Neural progenitor cell (in vitro differentiated cells): ENCODE results near the gene COL21A1. TPM values are rescaled to one million over a fixed set of nuclear protein-coding genes. Genes with fewer than 3 reads are reported as not detected.

ENCODE experiments used
- DNase-seq: peaks from one replicate; pipeline ENCODE4 v3.0.0-alpha.2; 2016; ENCODE audit warnings: low spot score
- H2AFZ ChIP-seq: fragments of 200-600 bp; sonication (generic); replicated peaks from 2 replicates; pipeline ENCODE4 v1.6.1; 2016; ENCODE audit warnings: antibody characterized with exemption
- H3F3A ChIP-seq: fragments of 200-600 bp; sonication (generic); 2 replicates; pipeline ENCODE4 v1.6.1; 2016; ENCODE audit warnings: antibody characterized with exemption, low read depth
- H3K27ac ChIP-seq: fragments of 200-600 bp; sonication (generic); 2 replicates; pipeline ENCODE4 v1.5.1; 2016; ENCODE audit warnings: mild to moderate bottlenecking
- H3K27me3 ChIP-seq: fragments of 200-600 bp; sonication (generic); 2 replicates; pipeline ENCODE4 v1.6.1; 2016; ENCODE audit warnings: mild to moderate bottlenecking, moderate library complexity
- H3K36me3 ChIP-seq: fragments of 200-600 bp; sonication (generic); 2 replicates; pipeline ENCODE4 v1.5.1; 2016
- H3K4me1 ChIP-seq: fragments of 200-600 bp; sonication (generic); 2 replicates; pipeline ENCODE4 v1.6.1; 2016; ENCODE audit warnings: mixed run types
- H3K4me2 ChIP-seq: fragments of 200-600 bp; sonication (generic); 2 replicates; pipeline ENCODE4 v1.6.1; 2016
- H3K4me3 ChIP-seq: fragments of 200-600 bp; sonication (generic); 2 replicates; pipeline ENCODE4 v1.5.1; 2016
- H3K79me2 ChIP-seq: fragments of 200-600 bp; sonication (generic); 2 replicates; pipeline ENCODE4 v1.6.1; 2016; ENCODE audit warnings: low read depth
- H3K9ac ChIP-seq: fragments of 200-600 bp; sonication (generic); 2 replicates; pipeline ENCODE4 v1.6.1; 2016
- H3K9me3 ChIP-seq: fragments of 200-600 bp; sonication (generic); 2 replicates; pipeline ENCODE4 v1.5.1; 2016; ENCODE audit warnings: low read depth
- H4K20me1 ChIP-seq: fragments of 200-600 bp; sonication (generic); 2 replicates; pipeline ENCODE4 v1.6.1; 2016; ENCODE audit warnings: low read depth
- H3K27ac Mint-ChIP-seq: 3 replicates; pipeline ENCODE4 v1.8.0; 2021; ENCODE audit warnings: mixed read lengths
- H3K27me3 Mint-ChIP-seq: 2 replicates; pipeline ENCODE4 v1.8.0; 2022; ENCODE audit warnings: low read depth, mild to moderate bottlenecking, inconsistent platforms, moderate library complexity, mixed read lengths; ENCODE audit not compliant: insufficient read depth
- H3K36me3 Mint-ChIP-seq: 3 replicates; pipeline ENCODE4 v1.8.0; 2021; ENCODE audit warnings: mixed read lengths
- H3K4me1 Mint-ChIP-seq: 3 replicates; pipeline ENCODE4 v1.8.0; 2021; ENCODE audit warnings: mixed read lengths
- H3K4me3 Mint-ChIP-seq: 3 replicates; pipeline ENCODE4 v1.8.0; 2021; ENCODE audit warnings: mild to moderate bottlenecking, moderate library complexity, mixed read lengths
- H3K9me3 Mint-ChIP-seq: 3 replicates; pipeline ENCODE4 v1.8.0; 2020; ENCODE audit warnings: mixed read lengths
- CTCF ChIP-seq: fragments of 200-600 bp; sonication (generic); IDR thresholded peaks from 2 replicates; pipeline ENCODE4 v1.5.1; 2017; ENCODE audit warnings: antibody characterized with exemption, mild to moderate bottlenecking
- EZH2 ChIP-seq: fragments of 200-600 bp; sonication (generic); IDR thresholded peaks from 2 replicates; pipeline ENCODE4 v1.6.1; 2017; ENCODE audit warnings: antibody characterized with exemption, mild to moderate bottlenecking, moderate library complexity
- EZH2phosphoT487 ChIP-seq: fragments of 200-600 bp; sonication (generic); IDR thresholded peaks from 2 replicates; pipeline ENCODE4 v1.6.1; 2017; ENCODE audit warnings: antibody characterized with exemption
- total RNA-seq: library from RNA; depleted of rRNA; stranded (reverse); fragments of >200 nt; gene quantifications from 2 replicates; pipeline ENCODE4 v1.2.3, GENCODE V29; 2015; ENCODE audit warnings: low replicate concordance

The COL21A1 gene
- total RNA-seq, 1 donor from 2014 or later: 0.95 TPM

- no peak for DNase-seq
- H3K9me3 ChIP-seq: no peaks in the 10 kb centered on the region
- no peaks in the 10 kb centered on the region for H3K36me3 ChIP-seq
- Mint-ChIP-seq H3K36me3 (no peaks in the 10 kb centered on the region), H3K4me1 (no peaks in the 10 kb centered on the region), H3K9me3 (no peaks in the 10 kb centered on the region), H3K27ac (no peak overlapping the region), H3K27me3 (peaks cover 2% of the 10 kb centered on the region), H3K4me3 (no peak overlapping the region)
- no peak overlapping the region for H3K9ac ChIP-seq
- H4K20me1 ChIP-seq: no peaks in the 10 kb centered on the region
- no peaks in the 10 kb centered on the region for H3K4me1 ChIP-seq
- H3K4me3 ChIP-seq: no peak overlapping the region
- no peaks in the 10 kb centered on the region for H3F3A ChIP-seq
- H3K79me2 ChIP-seq: no peaks in the 10 kb centered on the region
- no peak overlapping the region for H3K27ac ChIP-seq
- H3K27me3 ChIP-seq: no peaks in the 10 kb centered on the region
- no peak overlapping the region for H3K4me2 ChIP-seq
- no peak for TF ChIP-seq CTCF
- TF ChIP-seq EZH2phosphoT487: no peak
- no peak for TF ChIP-seq EZH2
- H2AFZ ChIP-seq: no peak overlapping the region
These were observed 107.3 kb downstream of the COL21A1 start for GRCh38 chr6:56140090-56140489.

GRCh38 chr6:56115715-56116114, 131.7 kb downstream of the COL21A1 start:
- Histone ChIP-seq H3K9ac (no peak overlapping the region), H3K79me2 (no peaks in the 10 kb centered on the region), H3K4me3 (no peak overlapping the region), H3K27me3 (no peaks in the 10 kb centered on the region), H3K27ac (no peak overlapping the region), H2AFZ (no peak overlapping the region), H3K9me3 (no peaks in the 10 kb centered on the region), H3K4me2 (no peak overlapping the region), H3K4me1 (no peaks in the 10 kb centered on the region), H4K20me1 (no peaks in the 10 kb centered on the region), H3K36me3 (no peaks in the 10 kb centered on the region), H3F3A (no peaks in the 10 kb centered on the region)
- Mint-ChIP-seq H3K9me3 (peaks cover 7% of the 10 kb centered on the region), H3K27me3 (no peaks in the 10 kb centered on the region), H3K4me3 (no peak overlapping the region), H3K36me3 (no peaks in the 10 kb centered on the region), H3K27ac (no peak overlapping the region), H3K4me1 (no peaks in the 10 kb centered on the region)
- DNase-seq: no peak
- TF ChIP-seq CTCF (no peak), EZH2 (no peak), EZH2phosphoT487 (no peak)

- H3K4me2 ChIP-seq: no peak overlapping the region
- no peak overlapping the region for H3K4me3 ChIP-seq
- H3K79me2 ChIP-seq: no peaks in the 10 kb centered on the region
- no peaks in the 10 kb centered on the region for H4K20me1 ChIP-seq
- Mint-ChIP-seq H3K27ac (no peak overlapping the region), H3K9me3 (peaks cover 5% of the 10 kb centered on the region), H3K4me3 (no peak overlapping the region), H3K36me3 (no peaks in the 10 kb centered on the region), H3K27me3 (no peaks in the 10 kb centered on the region), H3K4me1 (no peaks in the 10 kb centered on the region)
- no peaks in the 10 kb centered on the region for H3K36me3 ChIP-seq
- no peaks in the 10 kb centered on the region for H3F3A ChIP-seq
- DNase-seq: no peak
- H3K4me1 ChIP-seq: no peaks in the 10 kb centered on the region
- no peaks in the 10 kb centered on the region for H3K27me3 ChIP-seq
- H3K9ac ChIP-seq: no peak overlapping the region
- TF ChIP-seq CTCF (no peak), EZH2phosphoT487 (no peak), EZH2 (no peak)
- no peak overlapping the region for H3K27ac ChIP-seq
- no peaks in the 10 kb centered on the region for H3K9me3 ChIP-seq
- H2AFZ ChIP-seq: no peak overlapping the region
These were observed 138.2 kb downstream of the COL21A1 start for GRCh38 chr6:56109149-56109548.
